ENCODE measurements around the gene MBTPS1.

MBTPS1 gene

DNA sequence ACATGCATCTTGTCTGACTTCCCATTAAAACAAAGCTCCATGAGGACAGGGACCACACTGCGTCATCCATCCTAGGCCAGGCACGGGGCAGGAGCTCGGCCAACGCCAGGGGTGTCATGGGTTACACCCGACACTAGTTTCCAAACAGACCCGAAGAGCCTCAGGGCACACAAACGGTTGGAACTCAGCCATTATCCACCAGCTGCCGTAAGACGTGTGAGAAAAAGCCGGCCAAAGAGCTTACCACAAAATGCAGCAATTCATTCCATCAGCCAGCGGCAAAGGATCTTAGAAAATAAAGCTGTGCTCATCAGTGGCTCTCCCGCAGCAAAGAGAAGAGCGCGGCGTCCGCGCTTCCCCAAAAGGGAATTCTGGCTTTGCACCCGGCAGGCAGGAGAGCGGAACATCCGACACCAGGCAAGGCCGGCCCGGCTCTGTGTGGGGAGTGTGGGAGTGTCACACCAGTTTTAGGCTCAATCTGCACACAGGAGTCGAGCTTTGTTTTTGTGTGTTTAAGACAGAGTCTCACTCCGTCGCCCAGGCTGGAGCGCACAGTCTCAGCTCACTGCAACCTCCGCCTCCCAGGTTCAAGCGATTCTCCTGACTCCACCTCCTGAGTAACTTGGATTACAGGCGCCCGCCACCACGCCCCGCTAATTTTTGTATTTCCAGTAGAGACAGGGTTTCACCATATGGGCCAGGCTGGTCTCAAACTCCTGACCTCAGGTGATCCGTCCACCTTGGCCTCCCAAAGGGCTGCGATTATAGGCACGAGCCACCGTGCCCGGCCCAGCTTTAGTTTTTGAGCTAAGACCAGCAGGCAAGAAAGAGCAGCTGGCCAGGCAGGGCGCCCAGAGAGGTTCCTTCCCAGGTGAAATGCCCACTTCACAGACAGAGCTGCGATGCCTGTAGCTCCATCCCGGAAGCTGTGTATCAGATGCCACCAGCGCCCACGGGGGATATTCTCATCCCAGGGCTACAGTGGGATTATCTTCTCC lies 75.6 kb downstream of the MBTPS1 start:
- in situ Hi-C loops (cut with MboI; ENCODE audit: low sequenced_read_pairs) = no loop called here

DNA sequence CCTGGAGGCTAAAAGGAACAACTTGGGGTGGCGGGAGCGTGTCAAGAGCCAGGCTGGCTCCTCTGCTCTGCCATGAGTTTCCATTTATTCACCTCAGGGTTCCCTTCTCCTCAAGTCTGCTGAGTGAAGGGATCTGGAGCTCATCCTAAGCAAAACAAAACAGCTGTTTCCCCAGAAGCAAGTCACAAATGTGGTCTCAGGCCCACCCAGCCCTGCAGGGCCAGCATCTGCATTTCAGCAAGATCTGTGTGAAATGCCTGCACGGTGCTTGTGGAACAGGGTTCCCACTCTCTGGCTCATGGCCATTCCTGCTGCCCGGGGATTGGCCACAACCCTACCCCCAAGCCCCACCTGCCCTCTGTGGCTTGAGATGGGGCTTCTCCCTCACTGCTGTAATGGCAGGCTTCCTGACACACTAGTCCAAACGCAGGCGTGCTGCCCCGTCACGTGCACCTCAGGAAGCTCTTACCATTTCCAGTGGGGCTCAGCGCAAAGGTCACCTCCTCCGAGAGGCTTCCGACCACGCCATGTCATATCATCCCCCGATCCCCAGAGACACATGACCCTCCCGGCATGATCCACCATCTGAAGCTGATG lies 76.4 kb downstream of the MBTPS1 start:
- in situ Hi-C loops (cut with MboI; ENCODE audit: low sequenced_read_pairs) = no loop called here

DNA sequence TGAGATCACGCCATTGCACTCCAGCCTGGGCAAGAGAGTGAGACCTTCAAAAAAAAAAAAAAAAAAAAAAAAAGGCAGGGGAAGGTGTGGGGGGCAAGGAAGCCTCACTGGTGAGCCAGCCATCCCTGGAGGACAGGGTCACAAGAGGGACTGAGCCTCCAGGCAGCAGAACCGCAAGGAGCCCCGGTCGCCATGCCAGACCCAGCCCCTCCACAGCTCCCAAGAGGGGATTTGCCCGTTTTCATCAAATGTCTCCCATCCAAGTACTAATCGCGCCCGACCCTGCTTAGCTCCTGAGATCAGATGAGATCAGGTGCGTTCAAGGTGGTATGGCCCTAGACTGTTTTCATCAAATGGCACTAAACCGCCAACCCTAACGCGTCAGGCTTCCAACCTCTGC lies 77.0 kb downstream of the MBTPS1 start:
- in situ Hi-C loops (cut with MboI; ENCODE audit: low sequenced_read_pairs) = no loop called here

DNA sequence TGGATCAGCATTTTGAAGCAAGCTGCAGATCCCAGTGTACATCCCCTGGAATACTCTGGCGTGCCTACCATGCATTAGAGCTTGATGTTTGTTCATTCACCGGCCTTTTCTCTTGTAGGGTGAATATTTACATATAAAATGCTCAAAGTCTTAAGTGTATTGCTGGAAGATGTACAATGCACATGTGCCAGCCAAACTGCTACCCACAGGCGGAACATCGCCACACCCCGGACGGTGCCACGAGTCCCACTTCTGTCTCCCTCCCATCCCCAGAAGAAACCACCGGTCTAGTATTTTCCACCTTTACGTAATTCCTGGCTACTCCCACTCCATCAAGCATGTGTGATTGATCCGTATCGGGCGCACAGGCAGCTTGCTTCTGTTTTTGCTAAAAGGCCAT lies 78.3 kb downstream of the MBTPS1 start:
- in situ Hi-C loops (cut with MboI; ENCODE audit: low sequenced_read_pairs) = no loop called here

DNA sequence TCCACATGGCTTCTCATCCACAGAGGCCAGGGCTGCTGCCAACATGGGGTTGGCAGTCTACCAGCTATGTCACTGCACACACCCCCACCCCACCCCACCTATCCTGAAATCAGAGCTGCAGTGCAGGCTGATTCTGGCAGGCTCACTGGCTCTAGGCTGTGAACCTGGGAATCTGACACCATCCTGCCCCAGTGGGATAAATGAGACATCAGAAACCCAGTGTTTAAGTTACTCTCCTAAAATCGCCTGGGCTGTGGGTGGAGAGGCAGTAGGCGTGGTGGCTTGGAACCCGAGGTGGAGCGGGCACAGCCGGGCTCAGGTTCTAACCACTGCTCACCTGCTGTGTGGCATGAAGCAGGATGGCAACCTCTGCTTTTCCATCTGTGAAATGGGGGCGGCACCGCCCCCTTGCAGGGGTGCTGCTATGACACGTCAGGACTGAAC lies 79.7 kb downstream of the MBTPS1 start:
- in situ Hi-C loops (cut with MboI; ENCODE audit: low sequenced_read_pairs) = no loop called here

DNA sequence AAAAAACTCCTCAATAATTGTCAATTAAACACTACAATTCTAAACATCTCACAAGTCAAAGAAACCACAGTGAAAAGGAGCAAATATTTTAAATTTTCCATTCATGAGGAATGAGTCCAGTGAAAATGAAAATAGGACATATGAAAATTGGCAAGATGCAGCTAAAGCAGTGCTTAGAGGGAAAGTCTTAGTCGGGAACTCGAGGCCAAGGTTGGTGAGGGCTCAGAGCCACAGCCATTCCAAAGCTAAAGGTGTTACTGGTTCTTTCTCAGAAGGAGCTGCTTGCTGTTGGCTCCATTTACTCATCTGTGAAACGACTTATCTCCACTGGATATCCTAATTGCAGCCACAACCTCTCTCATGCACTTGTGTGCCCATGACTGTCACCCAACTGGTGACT lies 80.6 kb downstream of the MBTPS1 start:
- in situ Hi-C loops (cut with MboI; ENCODE audit: low sequenced_read_pairs) = no loop called here

DNA sequence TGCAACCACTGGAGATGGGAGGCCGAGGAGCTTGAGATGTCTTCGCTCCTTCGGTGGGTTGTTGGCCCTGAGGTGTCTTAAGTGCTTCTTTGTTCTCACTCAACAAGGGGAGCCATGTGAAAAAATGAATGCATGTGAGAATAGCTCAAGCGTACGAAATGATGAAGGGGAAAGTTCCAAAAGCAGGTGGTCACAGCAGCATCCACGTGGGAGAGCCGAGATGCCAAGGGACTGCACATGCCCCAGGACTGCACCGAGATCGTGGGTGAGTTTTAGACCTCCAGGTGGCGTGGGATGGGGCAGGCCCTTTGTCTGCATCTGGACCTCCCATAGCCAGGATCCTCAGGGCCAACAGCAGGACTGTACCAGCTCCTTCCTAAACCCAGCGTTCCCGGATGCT lies 82.2 kb downstream of the MBTPS1 start:
- in situ Hi-C loops (cut with MboI; ENCODE audit: low sequenced_read_pairs) = no loop called here

DNA sequence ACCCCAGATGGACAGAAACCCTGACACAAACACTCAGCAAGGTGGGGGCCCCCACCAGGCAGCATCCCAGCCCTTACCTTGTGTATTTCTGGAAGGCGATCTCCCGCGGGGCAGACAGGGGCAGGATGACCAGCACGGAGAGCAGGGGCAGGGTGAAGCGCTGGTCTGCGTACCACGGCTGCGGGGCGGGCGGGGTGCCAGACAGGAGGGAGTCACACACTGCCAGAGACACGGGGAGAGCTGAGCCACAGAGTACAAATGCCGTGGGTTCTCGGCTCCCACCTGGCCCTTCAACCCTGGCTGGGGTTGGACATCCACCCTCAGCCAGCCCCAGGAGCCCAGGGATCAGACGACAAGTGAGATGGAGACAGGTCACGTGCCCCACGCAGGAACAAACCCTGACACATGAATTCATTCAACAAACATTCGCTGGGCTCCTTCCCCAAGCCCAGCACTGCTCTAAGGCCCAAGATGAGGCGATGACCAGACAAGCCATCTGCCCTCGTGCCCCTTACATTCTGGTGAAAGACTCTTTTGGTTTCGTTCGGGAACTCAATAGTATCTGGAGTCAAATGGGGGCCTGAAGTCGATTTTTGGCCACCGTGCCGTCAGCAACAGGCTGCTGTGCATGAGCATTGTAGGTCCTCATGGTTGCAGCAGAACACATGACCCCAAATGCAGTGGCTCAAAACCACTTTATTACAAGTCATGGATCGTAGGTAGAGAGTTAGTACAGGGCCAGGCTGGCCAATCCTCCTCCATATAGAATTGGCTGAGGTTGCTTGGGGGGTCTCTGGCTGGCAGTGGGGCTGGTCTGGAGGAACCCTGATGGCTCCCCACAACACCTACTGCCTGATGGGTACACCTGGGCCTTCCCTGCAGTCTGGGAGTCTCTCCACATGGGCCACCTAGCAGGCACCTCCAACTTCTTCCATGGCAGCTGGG lies 83.2 kb downstream of the MBTPS1 start:
- in situ Hi-C loops (cut with MboI; ENCODE audit: low sequenced_read_pairs) = no loop called here

DNA sequence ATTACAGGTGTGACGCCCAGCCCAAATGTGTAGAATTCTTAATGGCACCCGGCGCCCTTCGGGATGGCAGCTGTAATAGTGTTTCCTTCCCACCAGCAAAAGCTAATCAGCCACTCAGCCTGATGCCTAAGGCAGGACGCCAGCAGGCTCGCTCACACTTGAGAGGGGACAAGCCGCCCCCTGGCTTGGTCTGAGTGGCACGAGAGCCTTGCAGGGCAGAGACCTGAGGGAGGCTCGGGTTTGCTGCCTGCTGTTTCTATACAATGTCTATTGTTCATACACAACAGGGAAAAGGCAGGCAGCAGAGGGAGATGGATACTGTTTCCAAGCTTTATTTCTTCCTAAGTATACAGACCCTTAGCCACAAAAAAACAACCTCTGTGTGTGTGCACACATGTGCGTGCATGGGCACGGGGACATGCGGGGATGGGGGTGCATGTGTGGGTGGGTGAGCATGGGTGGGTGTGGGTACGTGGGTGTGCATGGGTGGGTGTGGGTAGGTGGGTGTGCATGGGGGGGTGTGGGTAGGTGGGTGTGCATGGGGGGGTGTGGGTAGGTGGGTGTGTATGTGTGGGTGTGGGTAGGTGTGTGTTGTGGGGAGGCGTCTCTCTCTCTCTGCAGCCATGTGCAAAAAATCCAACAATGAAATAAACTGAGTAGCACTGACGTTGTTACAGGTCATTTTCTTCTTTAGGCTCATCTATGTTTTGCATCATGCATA lies 84.1 kb downstream of the MBTPS1 start:
- in situ Hi-C loops (cut with MboI; ENCODE audit: low sequenced_read_pairs) = no loop called here

DNA sequence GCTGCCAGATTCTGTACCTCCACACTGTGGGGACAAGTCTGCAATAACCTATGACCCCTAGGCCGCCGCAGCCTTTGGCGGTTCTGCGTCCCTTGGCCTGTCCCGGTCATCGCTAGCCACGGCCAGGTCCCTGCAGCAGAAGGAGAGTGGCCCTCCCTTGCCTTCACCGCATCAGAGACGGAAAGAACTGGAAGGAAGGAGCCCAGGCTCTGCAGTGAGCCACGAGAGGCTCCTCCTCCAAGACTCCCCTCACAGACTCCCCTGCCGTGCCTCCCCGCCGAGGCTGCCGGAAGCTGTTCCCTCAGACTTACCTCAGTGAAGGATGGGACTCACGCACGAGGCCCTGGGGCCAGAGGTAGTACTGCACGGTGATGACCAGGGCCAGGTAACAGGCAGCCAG lies 85.2 kb downstream of the MBTPS1 start:
- in situ Hi-C loops (cut with MboI; ENCODE audit: low sequenced_read_pairs) = no loop called here

DNA sequence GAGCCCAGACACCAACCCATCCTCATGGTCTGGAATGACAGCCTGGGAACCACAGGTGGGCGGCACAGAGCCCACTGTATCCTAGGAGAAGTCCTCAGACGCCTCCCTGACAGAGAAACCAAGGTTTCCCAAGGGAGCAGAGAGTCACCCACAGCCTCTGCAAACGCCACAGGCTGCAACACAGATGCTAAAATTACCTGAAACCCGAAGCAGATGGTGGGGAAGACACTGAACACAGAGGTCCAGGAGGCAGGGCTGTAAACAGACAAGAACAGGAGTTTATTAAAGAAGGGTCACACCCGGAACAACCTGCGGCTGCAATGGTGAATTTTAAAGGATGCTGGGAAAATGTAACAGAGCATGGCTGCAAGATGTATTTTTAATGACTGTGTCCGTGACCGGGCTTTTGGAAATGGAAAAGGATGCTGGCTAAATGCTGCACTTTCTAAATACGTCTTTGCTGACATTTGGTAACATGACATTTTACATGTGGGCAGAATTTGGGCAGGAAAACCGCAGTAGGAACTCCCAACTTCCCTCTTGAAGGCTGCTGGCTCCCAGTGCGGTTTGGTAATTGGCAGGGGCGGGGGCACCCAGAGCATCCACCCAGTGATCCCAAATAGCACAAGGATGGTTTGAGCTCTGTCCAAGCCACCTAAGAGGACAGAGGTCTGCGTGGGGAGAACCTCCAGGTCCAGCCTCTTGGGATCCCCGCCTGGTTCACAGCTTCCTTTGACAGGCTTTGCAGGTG lies 87.3 kb downstream of the MBTPS1 start:
- in situ Hi-C loops (cut with MboI; ENCODE audit: low sequenced_read_pairs) = no loop called here

DNA sequence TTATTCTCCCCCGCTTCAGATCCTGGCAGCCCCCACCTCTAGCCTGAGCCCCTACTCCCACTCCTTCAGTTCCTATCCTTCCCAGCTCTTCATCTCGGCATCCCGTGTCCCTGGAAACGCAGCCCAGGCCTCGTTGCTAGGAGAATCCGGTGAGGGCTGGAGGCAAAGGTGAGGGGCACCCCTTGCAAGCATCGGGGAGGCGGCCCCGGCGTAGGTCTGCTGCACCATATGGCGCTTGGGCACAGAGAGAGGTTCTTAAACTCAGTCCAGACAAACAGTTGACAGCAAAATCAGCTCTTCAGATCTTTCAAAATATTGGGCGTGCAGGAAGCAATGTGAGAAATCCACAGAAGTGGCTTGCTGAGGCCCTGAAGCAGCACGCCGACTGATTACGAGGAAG lies 89.1 kb downstream of the MBTPS1 start:
- in situ Hi-C loops (cut with MboI; ENCODE audit: low sequenced_read_pairs) = no loop called here

DNA sequence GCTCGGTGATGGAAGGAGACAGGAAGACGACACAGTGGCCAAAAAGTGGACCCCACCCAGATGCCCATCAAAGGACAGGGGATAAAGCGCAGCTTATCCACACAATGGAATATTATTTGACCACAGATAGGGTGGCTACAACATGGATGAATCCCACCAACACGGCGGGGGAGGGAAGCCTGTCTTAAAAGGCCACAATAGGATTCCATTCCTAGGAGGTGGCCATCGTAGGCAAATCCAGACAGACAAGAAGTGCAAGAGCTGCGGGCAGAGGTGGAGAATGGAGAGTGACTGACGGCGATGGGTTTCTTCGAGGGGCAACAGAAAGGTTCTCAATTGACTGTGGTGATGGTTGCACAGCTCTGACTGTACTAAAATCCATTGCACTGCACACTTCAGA lies 90.1 kb downstream of the MBTPS1 start:
- in situ Hi-C loops (cut with MboI; ENCODE audit: low sequenced_read_pairs) = no loop called here

DNA sequence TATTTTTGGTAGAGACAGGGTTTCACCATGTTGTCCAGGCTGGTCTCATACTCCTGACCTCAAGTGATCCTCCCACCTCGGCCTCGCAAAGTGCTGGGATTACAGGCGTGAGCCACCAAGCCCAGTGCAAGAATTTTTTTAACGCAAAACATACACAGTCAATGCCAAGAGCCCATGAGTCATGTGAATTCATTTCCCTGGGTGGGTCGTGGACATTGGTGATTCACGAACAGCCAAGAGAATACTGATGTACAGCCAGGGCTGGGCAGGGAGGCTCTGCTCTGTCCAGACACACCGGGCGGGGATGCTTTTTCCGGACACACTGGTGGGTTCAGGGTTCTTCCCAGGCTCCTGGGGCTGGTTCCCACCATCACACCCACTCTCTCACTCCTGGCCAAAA lies 91.9 kb downstream of the MBTPS1 start:
- in situ Hi-C loops (cut with MboI; ENCODE audit: low sequenced_read_pairs) = no loop called here

DNA sequence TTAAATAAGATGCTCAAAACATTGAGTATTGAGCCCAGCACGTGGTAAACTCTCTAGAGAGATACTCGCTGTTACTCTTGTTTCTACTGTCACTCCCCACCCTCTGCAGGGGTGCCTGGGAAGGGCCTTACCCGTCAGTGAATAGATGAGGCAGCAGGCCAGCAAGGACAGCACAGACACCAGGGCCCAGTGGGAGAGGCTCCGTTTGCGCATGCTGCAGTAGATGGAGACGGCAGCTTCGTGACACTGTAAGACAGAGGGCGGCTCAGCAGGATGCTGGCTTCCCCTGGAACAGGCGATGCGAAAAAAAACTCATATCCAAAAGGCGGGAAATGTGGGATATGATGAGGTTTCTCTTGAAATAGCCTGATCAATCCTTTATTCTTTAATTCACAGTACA lies 94.1 kb downstream of the MBTPS1 start:
- in situ Hi-C loops (cut with MboI; ENCODE audit: low sequenced_read_pairs) = no loop called here

DNA sequence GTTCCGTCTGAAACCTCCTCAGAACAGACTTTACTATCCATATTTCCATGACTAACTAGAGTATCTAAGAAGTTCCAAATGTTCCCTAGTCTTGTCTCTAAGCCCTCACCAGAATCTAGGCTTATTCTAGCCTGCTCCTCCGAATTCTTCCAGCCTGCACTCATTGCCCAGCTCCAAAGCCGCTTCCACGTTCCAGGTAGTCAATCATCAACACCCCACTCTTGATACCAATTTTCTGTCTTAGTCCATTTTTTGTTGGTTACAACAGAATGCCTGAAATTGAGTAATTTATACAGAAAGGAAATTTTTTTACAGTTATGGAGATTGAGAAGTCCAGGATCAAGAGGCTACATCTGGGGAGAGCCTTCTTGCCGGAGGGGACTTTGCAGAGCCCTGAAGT lies 95.3 kb downstream of the MBTPS1 start:
- in situ Hi-C loops (cut with MboI; ENCODE audit: low sequenced_read_pairs) = no loop called here

DNA sequence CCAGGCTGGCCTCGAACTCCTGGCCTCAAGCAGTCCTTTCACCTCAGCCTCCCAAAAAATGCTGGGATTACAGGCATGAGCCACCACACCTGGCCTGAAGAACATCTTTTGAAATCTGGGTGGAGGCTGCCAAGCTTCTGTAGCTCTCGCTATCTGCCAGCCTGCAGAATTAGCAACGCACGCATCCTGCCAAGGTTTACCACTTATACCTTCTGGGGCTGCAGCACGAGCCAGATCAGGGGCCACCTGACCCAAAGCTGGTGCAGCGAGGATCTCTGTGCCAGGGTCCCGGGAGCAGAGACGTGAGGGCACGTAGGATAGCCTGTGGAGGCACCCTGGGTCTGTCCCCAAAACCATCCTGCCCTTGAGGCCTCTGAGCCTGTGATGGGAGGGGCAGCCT lies 96.4 kb downstream of the MBTPS1 start:
- in situ Hi-C loops (cut with MboI; ENCODE audit: low sequenced_read_pairs) = no loop called here

DNA sequence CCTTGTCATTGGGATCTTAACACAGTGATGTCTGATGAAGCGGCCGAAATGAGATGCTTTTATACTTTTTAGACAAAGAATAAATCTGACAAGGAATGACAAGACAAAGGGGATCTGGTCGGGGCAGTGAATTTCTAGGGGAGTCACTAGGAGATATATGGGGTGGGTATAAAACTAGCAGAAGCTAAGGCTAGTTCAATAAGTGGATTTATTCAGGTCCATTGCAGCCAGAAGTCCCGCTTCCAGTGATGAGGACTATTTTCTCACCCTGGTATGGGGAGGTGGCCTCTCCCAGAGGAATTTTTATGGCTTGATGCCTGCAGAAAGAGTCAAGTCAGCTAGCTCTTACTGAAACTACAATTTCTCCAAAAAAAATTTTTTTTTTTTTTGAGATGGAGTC lies 98.0 kb downstream of the MBTPS1 start:
- in situ Hi-C loops (cut with MboI; ENCODE audit: low sequenced_read_pairs) = no loop called here

DNA sequence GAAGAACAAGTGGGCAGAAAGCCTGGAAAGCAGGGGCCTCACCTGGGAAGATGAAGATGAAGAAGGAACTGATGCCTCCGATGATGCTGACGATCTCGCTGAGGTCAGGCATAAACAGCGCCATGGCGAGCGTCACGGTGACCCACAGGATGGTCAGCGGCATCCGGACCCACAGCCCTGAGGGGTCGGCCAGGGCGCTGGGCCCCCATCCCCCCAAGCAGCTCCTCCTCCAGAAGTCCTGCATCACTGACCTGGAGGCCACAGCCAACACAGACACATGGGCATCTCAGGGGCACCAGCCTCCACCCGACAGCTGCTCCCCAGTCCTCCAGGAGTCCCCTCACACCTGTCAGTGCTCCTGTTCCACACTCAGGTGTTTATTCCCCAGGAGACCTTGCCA lies 100.3 kb downstream of the MBTPS1 start:
- in situ Hi-C loops (cut with MboI; ENCODE audit: low sequenced_read_pairs) = no loop called here

DNA sequence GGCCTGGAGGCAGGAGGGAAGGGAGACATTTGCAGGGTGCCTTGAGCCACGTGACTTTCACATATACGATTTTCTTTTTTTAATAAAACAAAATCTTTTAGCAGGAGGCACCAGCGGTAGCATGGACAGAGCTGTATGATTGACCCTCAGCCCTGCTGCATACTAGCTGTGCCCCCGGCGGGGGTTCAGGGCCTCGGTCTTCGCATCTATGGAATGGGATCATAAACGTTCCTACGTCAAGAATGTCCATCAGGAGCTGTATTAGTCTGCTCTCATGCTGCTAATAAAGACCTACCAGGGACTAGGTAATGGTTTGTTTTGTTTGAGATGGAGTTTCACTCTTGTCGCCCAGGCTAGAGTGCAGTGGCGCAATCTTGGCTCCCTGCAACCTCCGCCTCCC lies 101.3 kb downstream of the MBTPS1 start:
- in situ Hi-C loops (cut with MboI; ENCODE audit: low sequenced_read_pairs) = no loop called here
